Right lobe of liver (tissue), 6 donors: ENCODE results near the gene CEACAM18. TPM values are rescaled to one million over a fixed set of nuclear protein-coding genes. Genes with fewer than 3 reads are reported as not detected.

Experiments
- ATAC-seq, 4 donors: fragments of 200-7000 bp; cut with Tn5 transposase; one replicate each; pipeline ENCODE4 v1.9.1; 2020; ENCODE audit warnings: mild to moderate bottlenecking in 4 of 4, moderate library complexity in 4 of 4
- DNase-seq, 3 donors: peaks; one replicate each; pipeline ENCODE4 v3.0.0-alpha.2; 2020
- H3K27ac ChIP-seq, 3 donors: fragments of 200-600 bp; one replicate each; pipeline ENCODE4 v1.8.0; 2022
- H3K27me3 ChIP-seq, 2 donors: fragments of 200-600 bp; one replicate each; pipeline ENCODE4 v1.8.0; 2022
- H3K36me3 ChIP-seq, 4 donors: fragments of 200-600 bp; sonication (generic) in 1 of 4; one replicate each; pipeline versions ENCODE4 v1.5.1 to v1.8.0; 2017 to 2022; ENCODE audit warnings: control low read depth in 1 of 4
- H3K4me1 ChIP-seq, 4 donors: fragments of 200-600 bp; sonication (generic) in 1 of 4; one replicate each; pipeline versions ENCODE4 v1.5.1 to v1.8.0; 2017 to 2022; ENCODE audit warnings: control low read depth in 1 of 4
- H3K4me3 ChIP-seq, 3 donors: fragments of 200-600 bp; one replicate each; pipeline ENCODE4 v1.8.0; 2022
- H3K9me3 ChIP-seq, 4 donors: fragments of 200-600 bp; sonication (generic) in 1 of 4; one replicate each; pipeline versions ENCODE4 v1.5.1 to v1.8.0; 2017 to 2022; ENCODE audit warnings: control low read depth in 1 of 4
- CTCF ChIP-seq, 4 donors: fragments of 200-600 bp in 3 of 4; fragments of 450-650 bp in 1 of 4; IDR thresholded peaks; one replicate each; pipeline versions ENCODE4 v1.5.1 to v1.8.0; 2016 to 2022; ENCODE audit warnings: antibody characterized with exemption in 4 of 4, mild to moderate bottlenecking in 2 of 4
- POLR2A ChIP-seq: fragments of 450-650 bp; IDR thresholded peaks from one replicate; pipeline ENCODE4 v1.6.1; 2017; ENCODE audit warnings: antibody characterized with exemption, mild to moderate bottlenecking
- WGBS: methylation state at CpG from one replicate; pipeline ENCODE4 v1.1.6; 2018; ENCODE audit warnings: low coverage, low lambda C conversion rate; ENCODE audit not compliant: insufficient coverage; ENCODE audit errors: missing lambda C conversion rate; 5-methylcytosine and 5-hydroxymethylcytosine counted together
- intact Hi-C, 2 donors: fragments of 100-400 bp; cut with DNase I; formaldehyde crosslinking; loops; one replicate each; pipeline versions ENCODE4 v1.11.2 to v1.14.1; 2022
- total RNA-seq, 6 experiments: library from RNA; depleted of rRNA in 2 of 6; stranded (reverse); fragments of >200 nt in 2 of 6; fragmentation: NEBNext Ultra II Directional in 3 of 6; extraction: Animal tissue kit (Norgen Biotek cat#: 25700) in 3 of 6; gene quantifications; one replicate each; pipeline versions ENCODE4 v1.1.0 to v1.2.4, GENCODE V29; 2016 to 2023
- donor health status: DM: no; HTN: yes; CAD: no.
- donor health status: DM: no; HTN: no; CAD: no.
- donor health status: DM: no; HTN: no; CAD: no.
- donor health status: DM: no; HTN: yes; CAD: no.
- donor health status: DM: no; HTN: yes; CAD: no.

CEACAM18 gene
- total RNA-seq, 6 experiments from 2014 or later: not detected

GRCh38 chr19:51501594-51502263, 23.4 kb downstream of the CEACAM18 start, which contains the start of gene SIGLEC12:
Gene SIGLEC12, minus strand, starts transcription at chr19:51501800. Its CDS starts 67 bp downstream, at chr19:51501733.
- Histone ChIP-seq H3K27me3 (no peaks in the 10 kb centered on the region), H3K4me1 (no peaks in the 10 kb centered on the region), H3K9me3 (no peaks in the 10 kb centered on the region), H3K4me3 (no peak within 1 kb of the TSS), H3K27ac (no peak within 1 kb of the TSS), H3K36me3 (no peaks in the 10 kb centered on the region)
- 36% methylated on average over 8 of the region's 12 CpGs for WGBS
- TF ChIP-seq CTCF (IDR thresholded peaks at IDR 0.05): no peak
- intact Hi-C loops: no loop called here
- DNase-seq (peak in 2 of 3 donors; percentile 43 to 59), ATAC-seq (peak; percentile 38 to 77 (median 65))

- Histone ChIP-seq H3K9me3 (no peaks in the 10 kb centered on the region), H3K27me3 (no peaks in the 10 kb centered on the region), H3K36me3 (no peaks in the 10 kb centered on the region), H3K4me1 (no peaks in the 10 kb centered on the region), H3K27ac (no peak overlapping the region), H3K4me3 (no peak overlapping the region)
- WGBS: 45% methylated on average over 5 of the region's 5 CpGs
- TF ChIP-seq CTCF (IDR thresholded peaks at IDR 0.05) (no peak), POLR2A (no peak)
- ATAC-seq (peak in 2 of 4 donors; percentile 25 to 40), DNase-seq (no peak)
- intact Hi-C loops: no loop called here
Observed at GRCh38 chr19:51503286-51503817, 25.0 kb downstream of the CEACAM18 start.

DNA sequence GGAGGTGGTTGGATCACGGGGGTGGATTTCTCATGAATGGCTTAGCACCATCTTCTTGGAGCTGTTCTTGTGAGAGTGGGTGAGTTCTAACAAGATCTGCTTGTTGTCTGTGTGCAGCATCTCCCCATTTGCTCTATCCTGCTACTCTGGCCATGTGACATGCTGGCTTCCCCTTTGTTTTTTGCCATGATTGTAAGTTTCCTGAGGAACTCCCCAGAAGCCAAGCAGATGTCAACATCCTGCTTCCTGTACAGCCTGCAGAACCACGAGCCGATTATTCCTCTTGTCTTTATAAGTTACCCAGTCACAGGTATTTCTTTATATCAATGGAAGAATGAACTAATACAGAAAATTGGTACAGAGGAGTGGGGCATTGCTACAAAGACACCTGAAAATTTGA, 25.6 kb downstream of the CEACAM18 start:
- DNase-seq (no peak), ATAC-seq (no peak)
- Histone ChIP-seq H3K9me3 (no peaks in the 10 kb centered on the region), H3K27ac (no peak overlapping the region), H3K36me3 (no peaks in the 10 kb centered on the region), H3K4me1 (no peaks in the 10 kb centered on the region), H3K27me3 (no peaks in the 10 kb centered on the region), H3K4me3 (no peak overlapping the region)
- 10% methylated on average over 2 of the region's 3 CpGs for WGBS
- intact Hi-C loops: no loop called here
- TF ChIP-seq CTCF (IDR thresholded peaks at IDR 0.05): no peak
- TF ChIP-seq POLR2A: no peak

DNA sequence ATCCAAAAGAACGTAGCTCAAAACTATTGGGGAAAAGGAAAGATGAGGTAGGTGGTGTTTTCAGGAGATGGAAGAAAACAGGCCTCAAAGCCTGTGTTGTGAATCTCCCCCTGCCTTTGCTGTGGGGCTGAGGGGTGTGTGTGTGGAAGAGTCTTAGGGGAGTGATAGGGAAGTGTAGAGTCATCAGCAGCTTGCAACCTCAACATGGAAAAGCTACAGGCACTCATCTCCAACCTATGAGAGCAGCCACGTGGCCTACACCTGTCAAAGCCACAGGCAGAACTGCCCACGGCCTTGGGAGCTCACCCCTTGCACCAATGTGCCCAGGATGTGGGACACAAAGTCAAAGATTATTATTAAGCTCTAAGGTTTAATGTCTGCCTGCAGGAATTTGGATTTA, 27.6 kb downstream of the CEACAM18 start:
- ATAC-seq (no peak), DNase-seq (no peak)
- Histone ChIP-seq H3K36me3 (no peaks in the 10 kb centered on the region), H3K4me1 (no peaks in the 10 kb centered on the region), H3K9me3 (no peaks in the 10 kb centered on the region), H3K27me3 (no peaks in the 10 kb centered on the region), H3K27ac (no peak overlapping the region), H3K4me3 (no peak overlapping the region)
- TF ChIP-seq CTCF (IDR thresholded peaks at IDR 0.05) (no peak), POLR2A (no peak)
- intact Hi-C loops: no loop called here
- 42% methylated on average over 1 of the region's 3 CpGs for WGBS
